ENCODE measurements around the gene IRF5.

DNA sequence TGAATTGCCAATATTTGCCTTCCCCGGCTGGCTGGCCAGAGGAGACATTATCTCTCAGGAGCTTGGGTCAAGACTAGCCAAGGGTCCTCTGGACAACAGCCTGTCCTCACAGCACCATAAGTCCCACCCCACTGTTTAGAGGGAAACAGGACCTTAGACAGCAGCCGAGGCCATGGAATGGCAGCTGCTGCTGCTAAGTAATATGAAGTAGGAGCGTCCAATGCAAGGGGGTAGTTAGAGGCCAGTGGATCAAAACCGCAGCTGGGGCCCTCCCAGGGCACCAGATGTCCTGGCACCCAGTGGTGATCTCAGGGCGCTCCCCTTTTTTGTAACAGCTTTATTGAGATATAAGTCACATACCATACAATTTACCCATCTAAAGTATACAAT is 14.3 kb upstream of the IRF5 start:
- TF ChIP-seq, protein P1, sequence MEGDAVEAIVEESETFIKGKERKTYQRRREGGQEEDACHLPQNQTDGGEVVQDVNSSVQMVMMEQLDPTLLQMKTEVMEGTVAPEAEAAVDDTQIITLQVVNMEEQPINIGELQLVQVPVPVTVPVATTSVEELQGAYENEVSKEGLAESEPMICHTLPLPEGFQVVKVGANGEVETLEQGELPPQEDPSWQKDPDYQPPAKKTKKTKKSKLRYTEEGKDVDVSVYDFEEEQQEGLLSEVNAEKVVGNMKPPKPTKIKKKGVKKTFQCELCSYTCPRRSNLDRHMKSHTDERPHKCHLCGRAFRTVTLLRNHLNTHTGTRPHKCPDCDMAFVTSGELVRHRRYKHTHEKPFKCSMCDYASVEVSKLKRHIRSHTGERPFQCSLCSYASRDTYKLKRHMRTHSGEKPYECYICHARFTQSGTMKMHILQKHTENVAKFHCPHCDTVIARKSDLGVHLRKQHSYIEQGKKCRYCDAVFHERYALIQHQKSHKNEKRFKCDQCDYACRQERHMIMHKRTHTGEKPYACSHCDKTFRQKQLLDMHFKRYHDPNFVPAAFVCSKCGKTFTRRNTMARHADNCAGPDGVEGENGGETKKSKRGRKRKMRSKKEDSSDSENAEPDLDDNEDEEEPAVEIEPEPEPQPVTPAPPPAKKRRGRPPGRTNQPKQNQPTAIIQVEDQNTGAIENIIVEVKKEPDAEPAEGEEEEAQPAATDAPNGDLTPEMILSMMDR (conservative IDR thresholded peaks at IDR 0.05 in 1 of 2, IDR thresholded peaks at IDR 0.05 in 1 of 2; ENCODE audit: extremely low read depth in 1 of 2, insufficient read depth in 1 of 2, low read depth in 1 of 2, low read length in 2 of 2) = no peak
- no peak for TF ChIP-seq EZH2 (IDR thresholded peaks at IDR 0.05; ENCODE audit: borderline replicate concordance, low read length)

All from mammary epithelial cell (primary cell).